ENCODE results near the gene JADE2.
"Not testable (repeated sequence)": the region's sequence is repeated elsewhere in the genome, so short reads cannot be mapped to it uniquely, and the experiment has no call there.

- TF ChIP-seq CTCF (IDR thresholded peaks at IDR 0.05; ENCODE audit: extremely low read depth in 1 of 2, insufficient read depth in 1 of 2, low read depth in 1 of 2, low read length in 2 of 2); FOS (IDR thresholded peaks at IDR 0.05; ENCODE audit: borderline replicate concordance, insufficient read depth, low read length); POLR2A (IDR thresholded peaks at IDR 0.05; ENCODE audit: low read depth, low read length); GATA2 (IDR thresholded peaks at IDR 0.05; ENCODE audit: insufficient read depth, insufficient read length, low read depth, low read length); JUN (IDR thresholded peaks at IDR 0.05; ENCODE audit: borderline replicate concordance, insufficient read depth, insufficient read length, low read depth): not testable (repeated sequence)
- TF ChIP-seq, protein P1, sequence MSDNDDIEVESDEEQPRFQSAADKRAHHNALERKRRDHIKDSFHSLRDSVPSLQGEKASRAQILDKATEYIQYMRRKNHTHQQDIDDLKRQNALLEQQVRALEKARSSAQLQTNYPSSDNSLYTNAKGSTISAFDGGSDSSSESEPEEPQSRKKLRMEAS (IDR thresholded peaks at IDR 0.05; ENCODE audit: insufficient read depth, insufficient read length) = not testable (repeated sequence)
These were observed 31.1 kb downstream of the JADE2 start for GRCh38 chr5:134556588-134556987.
